Psoas muscle (tissue), 8 donors: Measurements from ENCODE around the gene SLC45A3. TPM values are rescaled to one million over a fixed set of nuclear protein-coding genes. Genes with fewer than 3 reads are reported as not detected.

ENCODE experiments used
- ATAC-seq, 4 donors: fragments of 200-7000 bp; cut with Tn5 transposase; one replicate each; pipeline ENCODE4 v1.9.1; 2020; ENCODE audit warnings: moderate library complexity in 3 of 4, mild to moderate bottlenecking in 2 of 4
- DNase-seq, 2 donors: peaks; one replicate each; pipeline ENCODE4 v3.0.0-alpha.2; 2020
- H3K27ac ChIP-seq: fragments of 200-600 bp; one replicate; pipeline ENCODE4 v1.8.0; 2022
- H3K27me3 ChIP-seq, 3 donors: fragments of 200-600 bp in 1 of 3; one replicate each; pipeline versions ENCODE4 v1.6.1 to v1.8.0; 2013 to 2022; ENCODE audit warnings: low read length in 2 of 3, mild to moderate bottlenecking in 2 of 3, moderate library complexity in 1 of 3; ENCODE audit not compliant: insufficient read depth in 3 of 3
- H3K36me3 ChIP-seq, 2 donors: fragments of 200-600 bp in 1 of 2; one replicate each; pipeline versions ENCODE4 v1.6.1 to v1.8.0; 2013 to 2022; ENCODE audit warnings: low read depth in 1 of 2, mild to moderate bottlenecking in 1 of 2, moderate library complexity in 1 of 2; ENCODE audit not compliant: insufficient read depth in 1 of 2
- H3K4me1 ChIP-seq: fragments of 200-600 bp; one replicate; pipeline ENCODE4 v1.8.0; 2022
- H3K4me3 ChIP-seq: fragments of 200-600 bp; one replicate; pipeline ENCODE4 v1.8.0; 2022; ENCODE audit warnings: mild to moderate bottlenecking
- H3K9me3 ChIP-seq: fragments of 200-600 bp; one replicate; pipeline ENCODE4 v1.8.0; 2022
- WGBS, 3 donors: extraction: QIAGEN DNeasy Blood & Tissue Kit; methylation state at CpG; one replicate each; pipeline versions ENCODE4 v1.1.6 to v1.1.7; 2013; 5-methylcytosine and 5-hydroxymethylcytosine counted together
- intact Hi-C, 2 donors: fragments of 100-400 bp; cut with DNase I; formaldehyde crosslinking; loops; one replicate each; pipeline versions ENCODE4 v1.11.0 to v1.14.2; 2022
- polyA plus RNA-seq, 3 donors: library from polyadenylated mRNA; stranded (reverse); fragments of 200-250 nt; gene quantifications; one replicate each; pipeline ENCODE4 v1.2.3, GENCODE V29; 2013
- total RNA-seq, 4 donors: library from RNA; stranded (reverse); fragmentation: NEBNext Ultra II Directional in 2 of 4; extraction: Animal tissue kit (Norgen Biotek cat#: 25700) in 2 of 4; gene quantifications; one replicate each; pipeline versions ENCODE4 v1.2.1 to v1.2.4, GENCODE V29; 2021 to 2023
- TF ChIP-seq, protein P1 (sequence below): fragments of 200-600 bp; IDR thresholded peaks from one replicate; pipeline ENCODE4 v1.8.0; 2022; ENCODE audit warnings: antibody characterized with exemption
- donor health status: healthy with polysubstance abuse.
- donor health status: DM: no; HTN: no; CAD: no; lungs with moderate emphysema.
- donor health status: Bipolar disorder and iron deficiency.
- donor health status: healthy.
- donor health status: DM: yes; HTN: yes; CAD: no.
- donor health status: DM: no; HTN: no; CAD: no.
- donor health status: DM: no; HTN: no; CAD: no.
- donor health status: DM: yes; HTN: yes; CAD: no.

SLC45A3 gene
- total and polyA plus RNA-seq, 7 donors = 0.15 to 2.7 (median 0.46) TPM

DNA sequence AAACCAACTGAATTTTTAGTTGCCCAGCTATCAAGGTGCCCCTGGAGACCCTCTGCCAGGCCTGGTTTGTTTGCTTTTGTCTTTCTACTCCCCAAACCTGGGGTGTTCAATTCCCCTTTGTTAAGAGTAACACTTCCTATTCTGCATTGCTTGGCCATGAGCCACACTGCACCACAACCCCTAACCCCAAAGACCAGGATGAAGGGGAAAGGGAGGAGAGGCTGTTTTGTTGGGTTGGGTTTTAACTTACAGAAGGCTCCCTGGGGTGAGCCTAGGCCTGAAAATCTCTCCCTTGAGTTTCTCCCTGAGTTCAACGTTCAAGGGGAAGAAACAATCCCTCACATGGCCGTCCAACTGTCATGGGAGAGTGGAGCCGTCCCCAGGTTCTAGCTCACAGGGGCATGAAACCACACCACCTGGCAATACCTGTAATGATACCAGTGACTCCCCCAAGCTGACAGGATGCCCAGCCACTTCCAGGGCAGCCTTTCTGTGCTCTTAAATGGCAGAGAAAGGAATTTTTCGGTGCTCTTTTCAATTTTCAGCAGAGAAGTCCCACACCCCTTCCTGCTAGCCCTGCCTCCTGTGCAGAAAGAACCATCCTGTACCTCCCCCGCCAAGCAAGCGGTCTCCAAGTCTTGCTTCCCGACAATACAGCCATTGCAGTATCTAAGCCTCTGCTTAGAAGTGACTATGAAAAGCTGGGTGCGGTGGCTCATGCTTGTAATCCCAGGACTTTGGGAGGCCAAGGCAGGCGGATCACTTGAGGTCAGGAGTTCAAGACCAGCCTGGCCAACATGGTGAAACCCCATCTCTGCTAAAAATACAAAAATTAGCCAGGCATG is 14.9 kb downstream of the SLC45A3 start:
- intact Hi-C loops = no loop called here
- H3K9me3 ChIP-seq = no peaks in the 10 kb centered on the region
- H3K4me3 ChIP-seq = no peak overlapping the region
- no peaks in the 10 kb centered on the region for H3K27me3 ChIP-seq
- no peak for DNase-seq
- no peak for ATAC-seq
- H3K4me1 ChIP-seq = no peaks in the 10 kb centered on the region
- TF ChIP-seq, protein P1, sequence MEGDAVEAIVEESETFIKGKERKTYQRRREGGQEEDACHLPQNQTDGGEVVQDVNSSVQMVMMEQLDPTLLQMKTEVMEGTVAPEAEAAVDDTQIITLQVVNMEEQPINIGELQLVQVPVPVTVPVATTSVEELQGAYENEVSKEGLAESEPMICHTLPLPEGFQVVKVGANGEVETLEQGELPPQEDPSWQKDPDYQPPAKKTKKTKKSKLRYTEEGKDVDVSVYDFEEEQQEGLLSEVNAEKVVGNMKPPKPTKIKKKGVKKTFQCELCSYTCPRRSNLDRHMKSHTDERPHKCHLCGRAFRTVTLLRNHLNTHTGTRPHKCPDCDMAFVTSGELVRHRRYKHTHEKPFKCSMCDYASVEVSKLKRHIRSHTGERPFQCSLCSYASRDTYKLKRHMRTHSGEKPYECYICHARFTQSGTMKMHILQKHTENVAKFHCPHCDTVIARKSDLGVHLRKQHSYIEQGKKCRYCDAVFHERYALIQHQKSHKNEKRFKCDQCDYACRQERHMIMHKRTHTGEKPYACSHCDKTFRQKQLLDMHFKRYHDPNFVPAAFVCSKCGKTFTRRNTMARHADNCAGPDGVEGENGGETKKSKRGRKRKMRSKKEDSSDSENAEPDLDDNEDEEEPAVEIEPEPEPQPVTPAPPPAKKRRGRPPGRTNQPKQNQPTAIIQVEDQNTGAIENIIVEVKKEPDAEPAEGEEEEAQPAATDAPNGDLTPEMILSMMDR = no peak
- H3K36me3 ChIP-seq = no peaks in the 10 kb centered on the region
- no peak overlapping the region for H3K27ac ChIP-seq
- WGBS, 3 donors = 65 to 78% (median 73%) methylated on average over 8 to 9 of the region's 9 CpGs

GRCh38 chr1:205664399-205665017 is 15.8 kb downstream of the SLC45A3 start:
- no peaks in the 10 kb centered on the region for H3K36me3 ChIP-seq
- H3K9me3 ChIP-seq = no peaks in the 10 kb centered on the region
- intact Hi-C loops = no loop called here
- DNase-seq (no peak), ATAC-seq (peak; percentile 32 to 48 (median 39))
- WGBS, 3 donors = 30 to 50% (median 43%) methylated on average over 19 of the region's 19 CpGs
- no peaks in the 10 kb centered on the region for H3K4me1 ChIP-seq
- no peak overlapping the region for H3K27ac ChIP-seq
- TF ChIP-seq, protein P1 = no peak
- H3K27me3 ChIP-seq = no peaks in the 10 kb centered on the region
- no peak overlapping the region for H3K4me3 ChIP-seq

GRCh38 chr1:205663286-205663936 is 16.9 kb downstream of the SLC45A3 start:
- H3K4me3 ChIP-seq = no peak overlapping the region
- H3K9me3 ChIP-seq = no peaks in the 10 kb centered on the region
- TF ChIP-seq, protein P1 = no peak
- WGBS, 3 donors = 90 to 93% (median 91%) methylated on average over 18 of the region's 18 CpGs
- DNase-seq (no peak), ATAC-seq (no peak)
- no peaks in the 10 kb centered on the region for H3K36me3 ChIP-seq
- intact Hi-C loops = no loop called here
- no peaks in the 10 kb centered on the region for H3K27me3 ChIP-seq
- H3K4me1 ChIP-seq = no peaks in the 10 kb centered on the region
- no peak overlapping the region for H3K27ac ChIP-seq

DNA sequence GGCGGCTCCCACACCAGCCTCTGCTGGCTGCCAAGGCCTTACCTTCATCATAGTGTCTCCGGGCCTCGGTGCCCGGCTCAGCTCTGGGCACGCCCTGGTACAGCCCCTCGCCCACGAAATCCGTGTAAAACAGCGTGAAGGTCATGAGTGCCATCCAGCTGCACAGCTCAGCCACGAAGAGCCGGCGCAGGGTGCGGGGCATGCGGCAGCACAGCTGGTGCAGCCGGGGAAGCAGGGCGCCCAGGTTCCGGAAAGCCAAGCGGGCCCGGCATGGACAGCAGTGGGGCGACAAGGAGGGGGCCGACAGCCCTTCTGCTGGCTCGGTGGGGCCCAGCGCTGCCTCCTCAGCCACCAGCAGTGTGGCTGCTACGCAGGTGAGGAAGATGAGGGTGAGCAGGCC is 17.5 kb downstream of the SLC45A3 start:
- no peak for ATAC-seq

More for the DNA sequence above, 17.5 kb downstream of the SLC45A3 start:
- Histone ChIP-seq H3K36me3 (no peaks in the 10 kb centered on the region), H3K4me1 (no peaks in the 10 kb centered on the region), H3K27me3 (no peaks in the 10 kb centered on the region), H3K4me3 (no peak overlapping the region), H3K9me3 (no peaks in the 10 kb centered on the region), H3K27ac (no peak overlapping the region)
- intact Hi-C loops = no loop called here
- no peak for DNase-seq
- TF ChIP-seq, protein P1 = no peak
- WGBS, 3 donors = 69 to 84% (median 73%) methylated on average over 22 to 24 of the region's 24 CpGs
